ENCODE measurements around the gene GMPR.

DNA sequence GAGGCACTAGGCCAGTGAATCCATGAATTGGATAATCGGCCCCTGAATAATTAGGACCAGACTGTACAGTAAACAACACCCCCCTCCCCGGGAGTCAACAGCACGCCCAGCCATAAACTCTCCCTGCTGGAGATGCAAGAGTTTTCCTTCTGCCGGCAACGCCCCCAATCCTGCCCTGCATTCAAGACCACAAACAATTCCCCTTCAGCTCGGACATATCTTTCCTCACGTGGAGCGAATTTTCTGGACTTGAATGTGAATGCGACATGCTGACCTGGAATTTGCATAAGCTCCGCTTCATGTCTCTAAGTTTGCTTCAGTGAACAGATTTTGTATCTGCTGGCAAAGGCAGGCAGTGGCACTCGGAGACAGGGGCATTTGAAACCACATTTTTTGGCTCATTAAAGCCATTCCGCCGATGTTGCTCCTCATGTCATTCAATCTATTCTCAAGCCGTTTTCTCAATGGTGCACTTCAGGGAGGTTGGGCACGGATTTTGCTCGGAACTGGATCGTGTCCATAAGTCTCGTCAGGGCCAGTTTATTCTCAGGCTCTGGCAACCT is 38.0 kb upstream of the GMPR start:
- TF ChIP-seq POLR2A (IDR thresholded peaks at IDR 0.05): no peak
- TF ChIP-seq EP300 (IDR thresholded peaks at IDR 0.05): no peak
